CD8-positive, alpha-beta memory T cell (primary cell): ENCODE data around the gene ANKMY2. TPM values are rescaled to one million over a fixed set of nuclear protein-coding genes. Genes with fewer than 3 reads are reported as not detected.
"Not testable (repeated sequence)": the region's sequence is repeated elsewhere in the genome, so short reads cannot be mapped to it uniquely, and the experiment has no call there.

Experiments used
- CTCF ChIA-PET: fragments of 350-600 bp; sonication (Branson Sonifier 250); formaldehyde crosslinking; loops from one replicate; lab custom pipeline; 2021; ENCODE audit warnings: antibody characterized with exemption; lab: Charles Lee
- POLR2A ChIA-PET: fragments of 350-600 bp; sonication (Branson Sonifier 250); formaldehyde crosslinking; loops from one replicate; lab custom pipeline; 2021; ENCODE audit warnings: antibody characterized with exemption; lab: Charles Lee
- DNase-seq, 5 donors: peaks; one replicate each; pipeline versions ENCODE4 v3.0.0 to v3.0.0-alpha.2; 2020 to 2022; ENCODE audit warnings: mixed read lengths in 1 of 5
- H3K27ac ChIP-seq: one replicate; pipeline ENCODE4 v1.7.0; 2013; ENCODE audit warnings: low read depth, mild to moderate bottlenecking, low read length, moderate library complexity
- H3K27me3 ChIP-seq: 2 replicates; pipeline ENCODE4 v1.7.0; 2013; ENCODE audit warnings: low read length, mild to moderate bottlenecking; ENCODE audit not compliant: insufficient read depth, poor library complexity, severe bottlenecking
- H3K36me3 ChIP-seq: 2 replicates; pipeline ENCODE4 v1.7.0; 2013; ENCODE audit warnings: mild to moderate bottlenecking, low read length, moderate library complexity; ENCODE audit not compliant: insufficient read depth
- H3K4me1 ChIP-seq: 2 replicates; pipeline ENCODE4 v1.7.0; 2013; ENCODE audit warnings: mild to moderate bottlenecking, low read length, moderate library complexity; ENCODE audit not compliant: insufficient read depth
- H3K4me3 ChIP-seq: 2 replicates; pipeline ENCODE4 v1.7.0; 2013; ENCODE audit warnings: mild to moderate bottlenecking, low read length
- H3K9me3 ChIP-seq: 2 replicates; pipeline ENCODE4 v1.7.0; 2013; ENCODE audit warnings: mild to moderate bottlenecking, low read length
- H3K27ac Mint-ChIP-seq, 8 donors: one replicate each; pipeline ENCODE4 v1.8.0; 2020 to 2021; ENCODE audit warnings: mixed read lengths in 8 of 8, mild to moderate bottlenecking in 6 of 8, inconsistent platforms in 3 of 8, moderate library complexity in 3 of 8
- H3K27me3 Mint-ChIP-seq, 2 donors: one replicate each; pipeline ENCODE4 v1.8.0; 2020 to 2021; ENCODE audit warnings: mixed read lengths in 2 of 2, mild to moderate bottlenecking in 1 of 2, moderate library complexity in 1 of 2
- H3K36me3 Mint-ChIP-seq, 3 donors: one replicate each; pipeline ENCODE4 v1.8.0; 2020 to 2021; ENCODE audit warnings: mixed read lengths in 3 of 3, inconsistent platforms in 1 of 3, mild to moderate bottlenecking in 1 of 3
- H3K4me1 Mint-ChIP-seq, 3 donors: one replicate each; pipeline ENCODE4 v1.8.0; 2020 to 2021; ENCODE audit warnings: mixed read lengths in 3 of 3, inconsistent platforms in 1 of 3, mild to moderate bottlenecking in 1 of 3
- H3K4me3 Mint-ChIP-seq, 7 donors: one replicate each; pipeline ENCODE4 v1.8.0; 2020 to 2021; ENCODE audit warnings: mixed read lengths in 7 of 7, mild to moderate bottlenecking in 6 of 7, moderate library complexity in 4 of 7, inconsistent platforms in 2 of 7
- H3K9me3 Mint-ChIP-seq, 5 donors: one replicate each; pipeline ENCODE4 v1.8.0; 2020 to 2022; ENCODE audit warnings: mixed read lengths in 5 of 5, mild to moderate bottlenecking in 3 of 5, moderate library complexity in 2 of 5, inconsistent platforms in 1 of 5
- polyA plus RNA-seq: library from polyadenylated mRNA; unstranded; fragments of 300-500 nt; fragmentation: Illumina TruSeq; gene quantifications from one replicate; pipeline ENCODE4 v1.2.3, GENCODE V29; 2021
- total RNA-seq, 2 experiments: library from RNA; stranded (reverse); gene quantifications; one replicate each; pipeline ENCODE4 v1.2.3, GENCODE V29; 2021

The ANKMY2 gene
- total and polyA plus RNA-seq, 3 experiments from 2014 or later = 10.7 to 20.1 (median 10.9) TPM

DNA sequence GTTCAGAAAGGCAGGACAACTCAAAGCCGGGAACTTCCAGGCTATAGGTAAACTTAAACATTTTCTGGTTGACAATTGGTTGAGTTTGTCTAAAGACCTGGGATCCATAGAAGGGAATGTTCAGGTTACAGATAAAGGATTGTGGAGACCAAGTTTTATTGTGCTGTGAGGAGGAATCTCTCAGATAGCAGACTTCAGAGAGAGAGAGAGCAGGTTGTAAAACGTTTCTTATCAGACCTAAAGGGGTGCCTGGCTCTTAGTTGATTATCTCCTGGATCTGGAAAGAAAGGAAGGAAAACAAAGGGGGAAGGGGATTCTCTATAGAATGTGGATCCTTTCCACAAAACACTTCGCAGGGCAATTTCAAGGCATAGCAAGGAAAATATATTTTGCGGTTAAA lies 50.0 kb downstream of the ANKMY2 start:
- H3K36me3 Mint-ChIP-seq = peaks cover 0 to 21% (median 7%) of the 10 kb centered on the region in 3 donors
- H3K4me3 ChIP-seq, H3K27me3 Mint-ChIP-seq, CTCF ChIA-PET, H3K36me3 ChIP-seq, H3K4me3 Mint-ChIP-seq, H3K9me3 Mint-ChIP-seq, DNase-seq, H3K27me3 ChIP-seq, H3K4me1 ChIP-seq, POLR2A ChIA-PET, H3K27ac ChIP-seq, H3K27ac Mint-ChIP-seq, H3K4me1 Mint-ChIP-seq, H3K9me3 ChIP-seq: not testable (repeated sequence)

DNA sequence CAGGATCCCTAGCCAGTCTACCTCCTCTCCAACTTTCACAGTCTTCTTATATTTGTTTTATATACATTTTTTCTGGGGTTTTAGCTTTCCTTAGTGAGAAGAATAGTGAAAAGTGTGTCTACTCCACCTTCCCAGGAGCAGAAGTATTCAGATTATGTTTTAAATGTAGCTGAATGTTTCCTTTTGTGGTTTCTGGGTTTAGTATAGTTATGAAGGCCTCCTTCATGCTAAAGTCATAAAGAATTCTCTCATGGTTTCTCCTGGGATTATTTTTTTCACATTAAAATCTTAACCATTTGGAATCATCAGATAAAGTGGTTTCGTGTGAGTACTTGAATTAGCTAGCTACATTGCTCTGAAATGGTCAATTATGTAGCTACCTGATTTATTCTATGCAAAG lies 50.9 kb downstream of the ANKMY2 start:
- no peaks in the 10 kb centered on the region for H3K9me3 Mint-ChIP-seq
- H3K4me1 Mint-ChIP-seq = no peaks in the 10 kb centered on the region
- H3K27ac Mint-ChIP-seq = no peak overlapping the region
- H3K4me1 ChIP-seq = no peaks in the 10 kb centered on the region
- ChIA-PET POLR2A (no interaction called here), CTCF (no interaction called here)
- H3K9me3 ChIP-seq = no peaks in the 10 kb centered on the region
- H3K36me3 Mint-ChIP-seq = peaks cover 0 to 12% (median 7%) of the 10 kb centered on the region in 3 donors
- H3K4me3 Mint-ChIP-seq = no peak overlapping the region
- H3K27me3 ChIP-seq = no peaks in the 10 kb centered on the region
- H3K4me3 ChIP-seq = no peak overlapping the region
- H3K27me3 Mint-ChIP-seq = no peaks in the 10 kb centered on the region
- DNase-seq = no peak
- H3K36me3 ChIP-seq = no peaks in the 10 kb centered on the region
- H3K27ac ChIP-seq = no peak overlapping the region

GRCh38 chr7:16594061-16594460 lies 51.5 kb downstream of the ANKMY2 start:
- Mint-ChIP-seq H3K4me1 (no peaks in the 10 kb centered on the region), H3K36me3 (peaks cover 0 to 8% (median 4%) of the 10 kb centered on the region in 3 donors), H3K27ac (peak overlapping the region in 1 of 8 donors; percentile 46), H3K9me3 (no peaks in the 10 kb centered on the region), H3K4me3 (no peak overlapping the region), H3K27me3 (no peaks in the 10 kb centered on the region)
- Histone ChIP-seq H3K27ac (no peak overlapping the region), H3K9me3 (no peaks in the 10 kb centered on the region), H3K27me3 (no peaks in the 10 kb centered on the region), H3K4me3 (no peak overlapping the region), H3K36me3 (no peaks in the 10 kb centered on the region), H3K4me1 (no peaks in the 10 kb centered on the region)
- no peak for DNase-seq
- ChIA-PET POLR2A (no interaction called here), CTCF (no interaction called here)

GRCh38 chr7:16592395-16592794 lies 53.2 kb downstream of the ANKMY2 start:
- CTCF ChIA-PET = no interaction called here
- no peaks in the 10 kb centered on the region for H3K27me3 ChIP-seq

DNA sequence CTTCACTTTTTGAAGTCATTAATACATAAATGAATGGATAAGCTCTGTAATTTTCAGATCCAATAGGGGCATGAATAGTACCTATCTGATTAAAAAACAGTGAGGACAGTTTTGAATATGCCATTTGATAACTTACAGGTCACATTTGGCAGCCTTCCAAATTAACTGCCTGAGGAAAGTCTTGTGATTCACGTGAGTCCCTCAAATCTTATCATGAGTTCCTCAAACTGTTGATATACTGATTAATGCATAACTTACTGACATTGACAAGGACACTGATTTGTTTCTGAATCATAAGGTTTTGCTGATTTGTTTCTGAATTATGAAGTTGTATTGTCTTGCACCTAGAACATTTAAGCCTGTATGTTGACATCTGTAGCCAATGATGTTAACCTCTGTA lies 55.1 kb downstream of the ANKMY2 start:
- H3K4me1 Mint-ChIP-seq = no peaks in the 10 kb centered on the region
- Histone ChIP-seq H3K27ac (no peak overlapping the region), H3K4me3 (no peak overlapping the region), H3K9me3 (no peaks in the 10 kb centered on the region), H3K27me3 (no peaks in the 10 kb centered on the region), H3K36me3 (no peaks in the 10 kb centered on the region), H3K4me1 (no peaks in the 10 kb centered on the region)
- peaks cover 0 to 1% (median 0%) of the 10 kb centered on the region in 3 donors for H3K36me3 Mint-ChIP-seq
- H3K27me3 Mint-ChIP-seq = peaks cover 2 to 5% of the 10 kb centered on the region in 2 donors
- POLR2A ChIA-PET = no interaction called here
- no peak overlapping the region for H3K4me3 Mint-ChIP-seq
- DNase-seq = no peak
- H3K9me3 Mint-ChIP-seq = no peaks in the 10 kb centered on the region
- CTCF ChIA-PET = no interaction called here
- H3K27ac Mint-ChIP-seq = no peak overlapping the region

More at GRCh38 chr7:16592395-16592794, 53.2 kb downstream of the ANKMY2 start:
- Mint-ChIP-seq H3K9me3 (no peaks in the 10 kb centered on the region), H3K27ac (no peak overlapping the region), H3K4me1 (no peaks in the 10 kb centered on the region), H3K4me3 (no peak overlapping the region), H3K36me3 (peaks cover 0 to 1% (median 0%) of the 10 kb centered on the region in 3 donors), H3K27me3 (peaks cover 0 to 2% of the 10 kb centered on the region in 2 donors)
- POLR2A ChIA-PET = no interaction called here
- Histone ChIP-seq H3K36me3 (no peaks in the 10 kb centered on the region), H3K9me3 (no peaks in the 10 kb centered on the region), H3K4me3 (no peak overlapping the region), H3K4me1 (no peaks in the 10 kb centered on the region), H3K27ac (no peak overlapping the region)
- DNase-seq = no peak

- no peaks in the 10 kb centered on the region for H3K27me3 ChIP-seq
- H3K9me3 ChIP-seq = no peaks in the 10 kb centered on the region
- no peak overlapping the region for H3K27ac ChIP-seq
- Mint-ChIP-seq H3K36me3 (peaks cover 0 to 1% (median 0%) of the 10 kb centered on the region in 3 donors), H3K9me3 (no peaks in the 10 kb centered on the region), H3K4me3 (no peak overlapping the region), H3K27ac (no peak overlapping the region), H3K4me1 (no peaks in the 10 kb centered on the region), H3K27me3 (peaks cover 2 to 5% of the 10 kb centered on the region in 2 donors)
- no peak overlapping the region for H3K4me3 ChIP-seq
- ChIA-PET POLR2A (interaction anchor here (0.6 kb wide), 1 partner anchor 19 kb away, joined by 3 read pairs; no protein-coding TSS in a partner anchor), CTCF (no interaction called here)
- H3K4me1 ChIP-seq = no peaks in the 10 kb centered on the region
- no peaks in the 10 kb centered on the region for H3K36me3 ChIP-seq
- no peak for DNase-seq
These were observed 55.7 kb downstream of the ANKMY2 start for GRCh38 chr7:16589881-16590280.

DNA sequence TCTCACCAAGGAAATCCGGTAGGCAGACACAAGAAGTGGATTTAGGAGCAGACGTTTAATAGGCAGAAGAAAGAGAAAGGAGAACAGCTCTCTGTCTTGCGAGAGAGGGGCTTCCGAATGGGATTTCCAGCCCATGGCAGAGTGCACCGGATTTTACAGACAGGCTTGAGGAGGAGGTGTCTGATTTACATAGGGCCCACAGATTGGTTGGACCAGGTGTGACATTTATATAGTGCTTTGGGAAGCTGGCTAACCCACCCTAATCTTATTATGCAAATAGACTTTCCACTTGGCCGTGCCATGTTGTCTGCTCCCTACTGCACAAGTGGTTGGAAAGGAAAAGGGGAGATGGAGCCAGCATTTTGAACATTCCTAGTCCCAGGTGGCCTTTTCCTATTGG lies 57.8 kb downstream of the ANKMY2 start:
- DNase-seq = no peak
- CTCF ChIA-PET = interaction anchor here (0.9 kb wide), 1 partner anchor 10 kb away, joined by 3 read pairs; no protein-coding TSS in a partner anchor
- no peaks in the 10 kb centered on the region for H3K9me3 ChIP-seq
- no peak overlapping the region for H3K27ac Mint-ChIP-seq
- H3K27me3 Mint-ChIP-seq = peaks cover 2 to 13% of the 10 kb centered on the region in 2 donors
- no peaks in the 10 kb centered on the region for H3K4me1 Mint-ChIP-seq
- H3K36me3 ChIP-seq = no peaks in the 10 kb centered on the region
- H3K4me3 Mint-ChIP-seq = no peak overlapping the region
- H3K36me3 Mint-ChIP-seq = no peaks in the 10 kb centered on the region
- H3K27ac ChIP-seq = no peak overlapping the region
- H3K4me1 ChIP-seq = no peaks in the 10 kb centered on the region
- no peaks in the 10 kb centered on the region for H3K27me3 ChIP-seq
- no peak overlapping the region for H3K4me3 ChIP-seq
- POLR2A ChIA-PET = no interaction called here
- no peaks in the 10 kb centered on the region for H3K9me3 Mint-ChIP-seq

DNA sequence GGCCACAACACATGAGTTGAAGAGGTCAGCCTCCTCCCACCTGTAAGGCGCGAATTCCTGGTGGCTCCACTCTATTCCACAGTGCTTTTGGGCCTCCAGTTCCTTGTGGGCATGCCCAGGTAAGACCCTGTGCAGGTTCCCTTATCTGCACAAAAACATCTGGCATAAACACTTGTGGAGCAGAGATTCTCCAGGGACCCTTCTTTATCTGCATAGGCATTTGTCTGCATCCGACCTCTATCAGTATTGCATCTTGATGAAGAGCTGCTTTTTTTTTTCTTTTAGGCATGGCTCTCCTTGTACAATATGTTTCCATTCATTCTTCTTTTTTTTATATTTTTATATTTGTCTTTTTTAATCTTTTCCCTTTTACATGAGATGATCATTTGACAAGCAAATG lies 58.4 kb downstream of the ANKMY2 start:
- H3K36me3 Mint-ChIP-seq = no peaks in the 10 kb centered on the region
- POLR2A ChIA-PET = no interaction called here
- H3K36me3 ChIP-seq = no peaks in the 10 kb centered on the region

More for the DNA sequence above, 58.4 kb downstream of the ANKMY2 start:
- H3K9me3 Mint-ChIP-seq = no peaks in the 10 kb centered on the region
- peaks cover 2 to 16% of the 10 kb centered on the region in 2 donors for H3K27me3 Mint-ChIP-seq
- Histone ChIP-seq H3K4me1 (no peaks in the 10 kb centered on the region), H3K4me3 (no peak overlapping the region), H3K9me3 (no peaks in the 10 kb centered on the region), H3K27ac (no peak overlapping the region), H3K27me3 (no peaks in the 10 kb centered on the region)
- DNase-seq = no peak
- no peak overlapping the region for H3K4me3 Mint-ChIP-seq
- CTCF ChIA-PET = interaction anchor here (0.6 to 0.9 kb wide), 2 partner anchors 11 to 505 kb away, joined by 3 read pairs; no protein-coding TSS in a partner anchor
- no peak overlapping the region for H3K27ac Mint-ChIP-seq
- no peaks in the 10 kb centered on the region for H3K4me1 Mint-ChIP-seq
